Hepatocyte (in vitro differentiated cells): ENCODE measurements around the gene LHX4. TPM values are rescaled to one million over a fixed set of nuclear protein-coding genes. Genes with fewer than 3 reads are reported as not detected.

Source experiments
- DNase-seq: peaks from one replicate; pipeline ENCODE4 v3.0.0-alpha.2; 2016; ENCODE audit warnings: low spot score
- H2AFZ ChIP-seq: fragments of 200-600 bp; sonication (generic); 2 replicates; pipeline ENCODE4 v1.6.0; 2016; ENCODE audit warnings: antibody characterized with exemption, mild to moderate bottlenecking
- H3K27ac ChIP-seq: fragments of 200-600 bp; sonication (generic); 2 replicates; pipeline ENCODE4 v1.5.1; 2016; ENCODE audit warnings: mild to moderate bottlenecking
- H3K27me3 ChIP-seq: fragments of 200-600 bp; sonication (generic); 2 replicates; pipeline ENCODE4 v1.6.1; 2016
- H3K36me3 ChIP-seq: fragments of 200-600 bp; sonication (generic); replicated peaks from 2 replicates; pipeline ENCODE4 v1.5.1; 2016; ENCODE audit warnings: low read depth; ENCODE audit not compliant: insufficient read depth
- H3K4me1 ChIP-seq: fragments of 200-600 bp; sonication (generic); 2 replicates; pipeline ENCODE4 v1.5.1; 2016; ENCODE audit warnings: mild to moderate bottlenecking, moderate library complexity; ENCODE audit not compliant: insufficient read depth
- H3K4me2 ChIP-seq: fragments of 200-600 bp; sonication (generic); 2 replicates; pipeline ENCODE4 v1.6.0; 2016
- H3K4me3 ChIP-seq: fragments of 200-600 bp; sonication (generic); 2 replicates; pipeline ENCODE4 v1.5.1; 2016; ENCODE audit warnings: mild to moderate bottlenecking
- H3K79me2 ChIP-seq: fragments of 200-600 bp; sonication (generic); 2 replicates; pipeline ENCODE4 v1.6.0; 2017; ENCODE audit warnings: mild to moderate bottlenecking
- H3K9me2 ChIP-seq: fragments of 200-600 bp; sonication (generic); replicated peaks from 2 replicates; pipeline ENCODE4 v1.6.0; 2017; ENCODE audit warnings: mild to moderate bottlenecking; ENCODE audit not compliant: insufficient read depth
- H3K9me3 ChIP-seq: fragments of 200-600 bp; sonication (generic); 2 replicates; pipeline ENCODE4 v1.5.1; 2016; ENCODE audit warnings: low read depth, mild to moderate bottlenecking
- H4K20me1 ChIP-seq: fragments of 200-600 bp; sonication (generic); 2 replicates; pipeline ENCODE4 v1.6.0; 2016; ENCODE audit warnings: mild to moderate bottlenecking; ENCODE audit not compliant: insufficient read depth, poor library complexity, severe bottlenecking
- CTCF ChIP-seq: fragments of 200-600 bp; sonication (generic); IDR thresholded peaks from 2 replicates; pipeline ENCODE4 v1.5.1; 2016; ENCODE audit warnings: antibody characterized with exemption, mild to moderate bottlenecking; ENCODE audit not compliant: poor library complexity
- EZH2 ChIP-seq: fragments of 200-600 bp; sonication (generic); IDR thresholded peaks from 2 replicates; pipeline ENCODE4 v1.6.1; 2016; ENCODE audit warnings: antibody characterized with exemption, mild to moderate bottlenecking, borderline replicate concordance
- EZH2phosphoT487 ChIP-seq: fragments of 200-600 bp; sonication (generic); IDR thresholded peaks from one replicate; pipeline ENCODE4 v1.6.1; 2018; ENCODE audit warnings: antibody characterized with exemption, mild to moderate bottlenecking, low read depth, moderate library complexity; ENCODE audit not compliant: unreplicated experiment, severe bottlenecking
- WGBS: methylation state at CpG from one replicate; pipeline ENCODE4 v1.1.6; 2016; ENCODE audit warnings: low lambda C conversion rate; ENCODE audit errors: missing lambda C conversion rate; 5-methylcytosine and 5-hydroxymethylcytosine counted together
- polyA plus RNA-seq: library from polyadenylated mRNA; unstranded; fragments of >200 nt; fragmentation: Nextera tagmentation; extraction: Ambion mirVana; gene quantifications from 2 replicates; pipeline ENCODE4 v1.2.1, GENCODE V29; 2016
- total RNA-seq: library from RNA; depleted of rRNA; stranded (reverse); fragments of >200 nt; gene quantifications from 2 replicates; pipeline ENCODE4 v1.2.3, GENCODE V29; 2014

Gene LHX4
- total and polyA plus RNA-seq, 2 experiments from 2014 or later: 0.03 to 0.28 TPM

GRCh38 chr1:180239145-180240096, 9.4 kb downstream of the LHX4 start:
- Histone ChIP-seq H3K4me1 (peaks cover under 1% of the 10 kb centered on the region), H3K36me3 (no peaks in the 10 kb centered on the region), H3K79me2 (no peaks in the 10 kb centered on the region), H3K4me3 (no peak overlapping the region), H3K9me2 (no peaks in the 10 kb centered on the region), H3K4me2 (no peak overlapping the region), H3K9me3 (no peaks in the 10 kb centered on the region), H4K20me1 (no peaks in the 10 kb centered on the region), H3K27me3 (peaks cover 90% of the 10 kb centered on the region), H3K27ac (no peak overlapping the region), H2AFZ (no peak overlapping the region)
- WGBS: 12% methylated on average over 10 of the region's 10 CpGs
- DNase-seq: no peak
- no peak for TF ChIP-seq EZH2phosphoT487
- no peak for TF ChIP-seq CTCF
- no peak for TF ChIP-seq EZH2

GRCh38 chr1:180241716-180242544, 11.9 kb downstream of the LHX4 start:
- Histone ChIP-seq H2AFZ (no peak overlapping the region), H3K79me2 (no peaks in the 10 kb centered on the region), H3K27ac (no peak overlapping the region), H3K4me3 (no peak overlapping the region), H3K4me1 (no peaks in the 10 kb centered on the region), H4K20me1 (no peaks in the 10 kb centered on the region), H3K27me3 (peaks cover 67% of the 10 kb centered on the region), H3K36me3 (no peaks in the 10 kb centered on the region), H3K9me2 (no peaks in the 10 kb centered on the region), H3K9me3 (no peaks in the 10 kb centered on the region), H3K4me2 (no peak overlapping the region)
- WGBS: 75% methylated on average over 8 of the region's 8 CpGs
- TF ChIP-seq CTCF (no peak), EZH2phosphoT487 (no peak), EZH2 (no peak)
- DNase-seq: no peak

- H3K27me3 ChIP-seq: peaks cover 49% of the 10 kb centered on the region
- H2AFZ ChIP-seq: no peak overlapping the region
- H3K27ac ChIP-seq: no peak overlapping the region
- no peaks in the 10 kb centered on the region for H3K4me1 ChIP-seq
- no peak overlapping the region for H3K4me2 ChIP-seq
- H3K9me3 ChIP-seq: no peaks in the 10 kb centered on the region
- WGBS: 90% methylated on average over 11 of the region's 11 CpGs
- no peak for TF ChIP-seq CTCF
- TF ChIP-seq EZH2phosphoT487: no peak
- TF ChIP-seq EZH2: no peak
- no peaks in the 10 kb centered on the region for H3K79me2 ChIP-seq
- H3K4me3 ChIP-seq: no peak overlapping the region
- no peaks in the 10 kb centered on the region for H3K36me3 ChIP-seq
- no peak for DNase-seq
- H3K9me2 ChIP-seq: no peaks in the 10 kb centered on the region
- H4K20me1 ChIP-seq: no peaks in the 10 kb centered on the region
These were observed 13.6 kb downstream of the LHX4 start for GRCh38 chr1:180243517-180244221.
